GM10248 (cell line): ENCODE data around the gene CASP8AP2.
"Not testable (repeated sequence)": the region's sequence is repeated elsewhere in the genome, so short reads cannot be mapped to it uniquely, and the experiment has no call there.

Experiments used
- CTCF ChIA-PET: fragments of 300-600 bp; sonication (Branson Sonifier 250); formaldehyde crosslinking; extraction: SDS; loops from one replicate; lab custom pipeline; 2021; ENCODE audit warnings: antibody characterized with exemption; lab: Yijun Ruan, JAX
- POLR2A ChIA-PET: fragments of 350-650 bp; sonication (Branson Sonifier 250); formaldehyde crosslinking; extraction: SDS; loops from one replicate; lab custom pipeline; 2020; ENCODE audit warnings: antibody characterized with exemption; lab: Yijun Ruan, JAX
- DNase-seq: peaks from one replicate; pipeline ENCODE4 v3.0.0; 2012; ENCODE audit errors: extremely low spot score
- CTCF ChIP-seq: IDR thresholded peaks from 2 replicates; pipeline ENCODE4 v1.5.1; 2012; ENCODE audit warnings: mild to moderate bottlenecking, low read depth; ENCODE audit errors: extremely low read depth, missing control alignments, control extremely low read depth

CASP8AP2 gene

GRCh38 chr6:89830170-89830809 lies 610 bp downstream of the CASP8AP2 start:
- CTCF ChIA-PET = interaction anchor here (1.9 kb wide), 1 partner anchor 10 kb away, joined by 4 read pairs; no protein-coding TSS in a partner anchor
- POLR2A ChIA-PET = no interaction called here
- TF ChIP-seq CTCF = no peak
- DNase-seq = no peak

- ChIA-PET CTCF (interaction anchor here (1.3 kb wide), 1 partner anchor 106 kb away, joined by 4 read pairs; no protein-coding TSS in a partner anchor), POLR2A (interaction anchor here (0.6 kb wide), 1 partner anchor 1800 kb away, joined by 5 read pairs; no protein-coding TSS in a partner anchor)
- no peak for TF ChIP-seq CTCF
- DNase-seq = peak; percentile 44
Measured at GRCh38 chr6:89834884-89835792, 5.5 kb downstream of the CASP8AP2 start.

- ChIA-PET POLR2A (no interaction called here), CTCF (no interaction called here)
- DNase-seq = no peak
- TF ChIP-seq CTCF = no peak
Measured at GRCh38 chr6:89836639-89837222, 7.1 kb downstream of the CASP8AP2 start.

- POLR2A ChIA-PET = no interaction called here
- CTCF ChIA-PET = interaction anchor here (0.9 to 1.3 kb wide), 2 partner anchors 11 to 17 kb away, joined by 3 to 4 read pairs; partner anchors contain the start of gene CASP8AP2
Measured at GRCh38 chr6:89840538-89840937, 10.9 kb downstream of the CASP8AP2 start.

GRCh38 chr6:89842228-89842627 lies 12.5 kb downstream of the CASP8AP2 start:
- DNase-seq = no peak
- TF ChIP-seq CTCF = no peak
- POLR2A ChIA-PET = no interaction called here
- CTCF ChIA-PET = interaction anchor here (1.8 kb wide), 1 partner anchor 13 kb away, joined by 4 read pairs; no protein-coding TSS in a partner anchor

More at GRCh38 chr6:89840538-89840937, 10.9 kb downstream of the CASP8AP2 start:
- no peak for TF ChIP-seq CTCF
- DNase-seq = no peak

- POLR2A ChIA-PET = no interaction called here
- DNase-seq = no peak
- TF ChIP-seq CTCF = no peak
- CTCF ChIA-PET = interaction anchor here (1.8 kb wide), 1 partner anchor 13 kb away, joined by 4 read pairs; no protein-coding TSS in a partner anchor
Measured at GRCh38 chr6:89843070-89843469, 13.4 kb downstream of the CASP8AP2 start.

GRCh38 chr6:89847513-89847912 lies 17.8 kb downstream of the CASP8AP2 start:
- DNase-seq = not testable (repeated sequence)
- POLR2A ChIA-PET = interaction anchor here (0.7 kb wide), 1 partner anchor 33 kb away, joined by 3 read pairs; no protein-coding TSS in a partner anchor
- CTCF ChIA-PET = interaction anchor here (1.1 kb wide), 1 partner anchor 10 kb away, joined by 3 read pairs; no protein-coding TSS in a partner anchor
